LNCAP (cell line): ENCODE results near the gene ZG16B.

ENCODE experiments used
- CTCF ChIP-seq: fragments of 450-650 bp; IDR thresholded peaks from 2 replicates; pipeline ENCODE4 v1.5.1; 2017; ENCODE audit warnings: mild to moderate bottlenecking

ZG16B gene

GRCh38 chr16:2810651-2811050 is 19.5 kb upstream of the ZG16B start:
- no peak for TF ChIP-seq CTCF

- no peak for TF ChIP-seq CTCF
Observed at GRCh38 chr16:2811703-2812471, 18.2 kb upstream of the ZG16B start.

GRCh38 chr16:2813771-2814221 is 16.3 kb upstream of the ZG16B start:
- no peak for TF ChIP-seq CTCF

- no peak for TF ChIP-seq CTCF
Observed at GRCh38 chr16:2814551-2815298, 15.4 kb upstream of the ZG16B start.

- no peak for TF ChIP-seq CTCF
Observed at GRCh38 chr16:2815299-2815771, 14.8 kb upstream of the ZG16B start.

- TF ChIP-seq CTCF: no peak
Observed at GRCh38 chr16:2816751-2817339, 13.3 kb upstream of the ZG16B start, which contains the start of gene PRSS21. Gene PRSS21, plus strand, starts transcription at chr16:2817237. Its CDS starts 32 bp downstream, at chr16:2817269.
